Body of pancreas (tissue), 4 donors: ENCODE results near the gene C8A. TPM values are rescaled to one million over a fixed set of nuclear protein-coding genes. Genes with fewer than 3 reads are reported as not detected.

ENCODE experiments used
- ATAC-seq: fragments of 150-250 bp; one replicate; pipeline ENCODE4 v1.9.1; 2016
- DNase-seq, 4 donors: peaks; one replicate each; pipeline ENCODE4 v3.0.0-alpha.2; 2019
- H3K27ac ChIP-seq, 4 donors: fragments of 200-600 bp; sonication (generic); 1 replicate in 3 of 4; 2 replicates in 1 of 4; pipeline versions ENCODE4 v1.5.1 to v1.6.1; 2016 to 2019; ENCODE audit warnings: mild to moderate bottlenecking in 1 of 4, mixed read lengths in 1 of 4, moderate library complexity in 1 of 4
- H3K27me3 ChIP-seq, 2 donors: fragments of 200-600 bp; sonication (generic); one replicate each; pipeline ENCODE4 v1.6.0; 2016; ENCODE audit warnings: mild to moderate bottlenecking in 1 of 2
- H3K36me3 ChIP-seq, 2 donors: fragments of 200-600 bp; sonication (generic); replicated peaks in 1 of 2; 2 replicates each; pipeline ENCODE4 v1.5.1; 2016; ENCODE audit warnings: low read depth in 2 of 2; ENCODE audit not compliant: insufficient read depth in 1 of 2
- H3K4me1 ChIP-seq: fragments of 200-600 bp; sonication (generic); one replicate; pipeline ENCODE4 v1.6.0; 2016
- H3K4me3 ChIP-seq, 2 donors: fragments of 200-600 bp; sonication (generic); 1 replicate in 1 of 2; 2 replicates in 1 of 2; pipeline ENCODE4 v1.5.1; 2016 to 2019
- H3K9me3 ChIP-seq, 3 donors: fragments of 200-600 bp; sonication (generic); 1 replicate in 2 of 3; 2 replicates in 1 of 3; pipeline ENCODE4 v1.5.1; 2016
- CTCF ChIP-seq, 7 experiments: fragments of 450-650 bp in 4 of 7; fragments of 200-600 bp in 3 of 7; sonication (generic) in 3 of 7; IDR thresholded peaks; one replicate each; pipeline ENCODE4 v1.5.1; 2016 to 2019; ENCODE audit warnings: antibody characterized with exemption in 7 of 7
- POLR2A ChIP-seq, 3 donors: fragments of 450-650 bp; IDR thresholded peaks; one replicate each; pipeline ENCODE4 v1.6.1; 2016; ENCODE audit warnings: antibody characterized with exemption in 3 of 3, mild to moderate bottlenecking in 2 of 3
- WGBS, 2 donors: methylation state at CpG; one replicate each; pipeline ENCODE4 v1.1.5; 2017; 5-methylcytosine and 5-hydroxymethylcytosine counted together
- intact Hi-C: fragments of 100-400 bp; cut with DNase I; formaldehyde crosslinking; loops from one replicate; pipeline ENCODE4 v1.15.1; 2023
- total RNA-seq, 2 donors: library from RNA; depleted of rRNA; stranded (reverse); fragments of >200 nt; gene quantifications; one replicate each; pipeline ENCODE4 v1.1.0, GENCODE V29; 2016

C8A gene
- total RNA-seq, 2 donors from 2014 or later: not detected

- intact Hi-C loops: no loop called here
- no peaks in the 10 kb centered on the region for H3K27me3 ChIP-seq
- no peaks in the 10 kb centered on the region for H3K36me3 ChIP-seq
- WGBS, 2 donors: 84 to 90% methylated on average over 7 of the region's 7 CpGs
- TF ChIP-seq CTCF (IDR thresholded peaks at IDR 0.05) (no peak), POLR2A (IDR thresholded peaks at IDR 0.05) (no peak)
- peaks cover 9% of the 10 kb centered on the region for H3K4me1 ChIP-seq
- H3K9me3 ChIP-seq: no peaks in the 10 kb centered on the region
- ATAC-seq: no peak
- H3K27ac ChIP-seq: no peak overlapping the region
- no peak for DNase-seq
- no peak overlapping the region for H3K4me3 ChIP-seq
Measured at GRCh38 chr1:56849750-56850149, 4.8 kb upstream of the C8A start.

GRCh38 chr1:56850411-56850810 lies 4.2 kb upstream of the C8A start:
- Histone ChIP-seq H3K27me3 (no peaks in the 10 kb centered on the region), H3K9me3 (no peaks in the 10 kb centered on the region), H3K27ac (no peak overlapping the region), H3K4me1 (peaks cover 16% of the 10 kb centered on the region), H3K4me3 (no peak overlapping the region), H3K36me3 (no peaks in the 10 kb centered on the region)
- DNase-seq (no peak), ATAC-seq (no peak)
- WGBS, 2 donors: 85 to 93% methylated on average over 2 of the region's 2 CpGs
- TF ChIP-seq POLR2A (IDR thresholded peaks at IDR 0.05): no peak
- TF ChIP-seq CTCF (IDR thresholded peaks at IDR 0.05): no peak
- intact Hi-C loops: no loop called here

GRCh38 chr1:56850922-56851321 lies 3.7 kb upstream of the C8A start:
- no peak overlapping the region for H3K27ac ChIP-seq
- TF ChIP-seq POLR2A (IDR thresholded peaks at IDR 0.05) (no peak), CTCF (IDR thresholded peaks at IDR 0.05) (no peak)
- intact Hi-C loops: no loop called here
- no peak for DNase-seq
- H3K27me3 ChIP-seq: no peaks in the 10 kb centered on the region
- H3K36me3 ChIP-seq: no peaks in the 10 kb centered on the region
- no peak for ATAC-seq
- H3K9me3 ChIP-seq: no peaks in the 10 kb centered on the region
- WGBS, 2 donors: 81 to 88% methylated on average over 5 of the region's 5 CpGs
- peaks cover 18% of the 10 kb centered on the region for H3K4me1 ChIP-seq
- no peak overlapping the region for H3K4me3 ChIP-seq

GRCh38 chr1:56852476-56852875 lies 2.1 kb upstream of the C8A start:
- intact Hi-C loops: no loop called here
- no peaks in the 10 kb centered on the region for H3K36me3 ChIP-seq
- DNase-seq (no peak), ATAC-seq (no peak)
- H3K27me3 ChIP-seq: no peaks in the 10 kb centered on the region
- peaks cover 19% of the 10 kb centered on the region for H3K4me1 ChIP-seq
- H3K9me3 ChIP-seq: no peaks in the 10 kb centered on the region
- no peak overlapping the region for H3K27ac ChIP-seq
- TF ChIP-seq POLR2A (IDR thresholded peaks at IDR 0.05) (no peak), CTCF (IDR thresholded peaks at IDR 0.05) (no peak)
- WGBS, 2 donors: 0 to 100% methylated on average over 1 of the region's 1 CpG
- H3K4me3 ChIP-seq: no peak overlapping the region

- DNase-seq (no peak), ATAC-seq (no peak)
- peaks cover 19% of the 10 kb centered on the region for H3K4me1 ChIP-seq
- intact Hi-C loops: no loop called here
- no peak overlapping the region for H3K4me3 ChIP-seq
- no peaks in the 10 kb centered on the region for H3K36me3 ChIP-seq
- no peaks in the 10 kb centered on the region for H3K9me3 ChIP-seq
- WGBS, 2 donors: 28 to 45% methylated on average over 1 of the region's 1 CpG
- TF ChIP-seq POLR2A (IDR thresholded peaks at IDR 0.05) (no peak), CTCF (IDR thresholded peaks at IDR 0.05) (no peak)
- no peaks in the 10 kb centered on the region for H3K27me3 ChIP-seq
- no peak overlapping the region for H3K27ac ChIP-seq
Measured at GRCh38 chr1:56855190-56855589, 593 bp downstream of the C8A start.
